ENCODE results near the gene MCM5.

MCM5 gene

GRCh38 chr22:35440129-35440528, 40.2 kb downstream of the MCM5 start:
- TF ChIP-seq CTCF (IDR thresholded peaks at IDR 0.05; ENCODE audit: low read depth, low read length): no peak
- no peak overlapping the region for H3K4me3 ChIP-seq (ENCODE audit: low read depth, low read length)

- no peak for TF ChIP-seq CTCF (IDR thresholded peaks at IDR 0.05; ENCODE audit: low read depth, low read length)
- no peak overlapping the region for H3K4me3 ChIP-seq (ENCODE audit: low read depth, low read length)
Observed at GRCh38 chr22:35441489-35442100, 41.7 kb downstream of the MCM5 start.

- no peak overlapping the region for H3K4me3 ChIP-seq (ENCODE audit: low read depth, low read length)
- no peak for TF ChIP-seq CTCF (IDR thresholded peaks at IDR 0.05; ENCODE audit: low read depth, low read length)
Observed at GRCh38 chr22:35442471-35442870, 42.5 kb downstream of the MCM5 start.

GRCh38 chr22:35443338-35443737, 43.4 kb downstream of the MCM5 start:
- no peak overlapping the region for H3K4me3 ChIP-seq (ENCODE audit: low read depth, low read length)
- no peak for TF ChIP-seq CTCF (IDR thresholded peaks at IDR 0.05; ENCODE audit: low read depth, low read length)

- TF ChIP-seq CTCF (IDR thresholded peaks at IDR 0.05; ENCODE audit: low read depth, low read length): no peak
Observed at GRCh38 chr22:35443790-35444684, 44.1 kb downstream of the MCM5 start.

GRCh38 chr22:35444685-35445399, 44.9 kb downstream of the MCM5 start:
- H3K4me3 ChIP-seq (ENCODE audit: low read depth, low read length): no peak overlapping the region
- no peak for TF ChIP-seq CTCF (IDR thresholded peaks at IDR 0.05; ENCODE audit: low read depth, low read length)

More at GRCh38 chr22:35443790-35444684, 44.1 kb downstream of the MCM5 start:
- no peak overlapping the region for H3K4me3 ChIP-seq (ENCODE audit: low read depth, low read length)

Data from WI38 (cell line).